Measurements from ENCODE around the gene TFF2.
A peak's percentile ranks its signal among the peaks of the same experiment; 100 is the strongest.

TFF2 gene

DNA sequence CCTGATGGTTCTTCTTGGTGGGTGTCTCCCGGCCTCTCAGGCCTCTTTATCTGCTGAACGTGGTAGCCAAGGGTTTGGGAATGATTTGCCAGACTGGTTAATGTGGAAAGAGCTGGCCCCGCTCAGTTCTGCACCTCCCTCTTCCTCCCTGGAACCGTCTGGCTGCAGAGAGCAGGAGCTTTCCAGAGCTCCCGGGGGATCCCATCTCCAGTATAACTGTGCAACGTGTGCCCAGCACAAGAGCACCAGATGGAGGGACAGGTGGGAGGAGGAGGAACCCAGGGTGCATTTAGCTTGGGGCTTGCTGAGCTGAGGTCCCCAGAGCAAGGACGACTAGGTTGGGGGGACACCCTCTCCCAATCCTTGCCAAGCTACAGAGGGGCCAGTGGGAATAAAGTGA lies 10.5 kb upstream of the TFF2 start:
- no peak overlapping the region for H2AK5ac ChIP-seq (ENCODE audit: low read length)
- H3K79me2 ChIP-seq (ENCODE audit: control insufficient read depth, insufficient read depth, low read length), result no peaks in the 10 kb centered on the region
- H3K4ac ChIP-seq (ENCODE audit: low read depth, low read length), result no peak overlapping the region
- H3K27me3 ChIP-seq (ENCODE audit: insufficient read depth, low read length, poor library complexity), result no peaks in the 10 kb centered on the region
- no peak overlapping the region for H3K18ac ChIP-seq (ENCODE audit: low read length)
- DNase-seq, result no peak
- no peak overlapping the region for H3K56ac ChIP-seq (ENCODE audit: low read length)
- no peak overlapping the region for H2BK120ac ChIP-seq (ENCODE audit: low read depth, low read length)
- H3K4me2 ChIP-seq (ENCODE audit: low read length), result no peak overlapping the region
- no peak overlapping the region for H2BK5ac ChIP-seq (ENCODE audit: low read length)
- WGBS (ENCODE audit: extremely low coverage, insufficient coverage, low lambda C conversion rate), result no CpG with 5 or more reads among the region's 7 CpGs
- no peak overlapping the region for H4K5ac ChIP-seq (ENCODE audit: low read length)
- H3K36me3 ChIP-seq (ENCODE audit: control insufficient read depth, insufficient read depth, low read length), result no peaks in the 10 kb centered on the region
- no peak overlapping the region for H3K9ac ChIP-seq (ENCODE audit: low read length)
- no peaks in the 10 kb centered on the region for H3K79me1 ChIP-seq (ENCODE audit: low read length)
- H3K27ac ChIP-seq (ENCODE audit: low read depth, low read length), result no peak overlapping the region
- H2BK15ac ChIP-seq (replicated peaks; ENCODE audit: low read depth), result no peak overlapping the region
- H4K8ac ChIP-seq (ENCODE audit: low read depth, low read length), result no peak overlapping the region
- H3K4me1 ChIP-seq (ENCODE audit: control insufficient read depth, low read depth, low read length), result no peaks in the 10 kb centered on the region
- no peak overlapping the region for H3K23ac ChIP-seq (ENCODE audit: low read length)
- H3K4me3 ChIP-seq (ENCODE audit: low read length), result no peak overlapping the region

DNA sequence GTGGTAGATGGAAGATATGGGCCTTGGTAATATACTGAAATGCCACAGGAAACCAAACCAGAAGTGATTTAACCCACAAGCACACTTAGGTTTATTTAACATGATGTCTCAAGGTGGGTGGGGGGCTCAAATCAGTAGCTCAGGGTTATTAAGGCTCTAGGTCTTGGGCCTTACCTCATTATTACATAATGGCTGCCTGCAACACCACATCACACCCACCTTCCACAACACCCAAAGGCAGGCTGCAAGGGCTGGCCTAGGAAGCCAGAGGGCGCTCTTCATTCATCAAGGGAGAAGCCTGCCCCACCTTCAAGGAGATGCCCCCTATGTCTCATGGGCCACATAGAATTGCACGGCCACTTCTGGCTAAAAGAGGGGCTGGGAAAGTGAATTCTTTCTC lies 9.5 kb upstream of the TFF2 start:
- no peak overlapping the region for H3K18ac ChIP-seq (ENCODE audit: low read length)
- no peak overlapping the region for H4K8ac ChIP-seq (ENCODE audit: low read depth, low read length)
- H3K4me1 ChIP-seq (ENCODE audit: control insufficient read depth, low read depth, low read length), result no peaks in the 10 kb centered on the region
- H3K27ac ChIP-seq (ENCODE audit: low read depth, low read length), result no peak overlapping the region
- no peak overlapping the region for H2BK5ac ChIP-seq (ENCODE audit: low read length)
- no peak overlapping the region for H2AK5ac ChIP-seq (ENCODE audit: low read length)
- no peak overlapping the region for H2BK15ac ChIP-seq (replicated peaks; ENCODE audit: low read depth)
- H3K36me3 ChIP-seq (ENCODE audit: control insufficient read depth, insufficient read depth, low read length), result no peaks in the 10 kb centered on the region
- H4K5ac ChIP-seq (ENCODE audit: low read length), result no peak overlapping the region
- no peaks in the 10 kb centered on the region for H3K79me1 ChIP-seq (ENCODE audit: low read length)
- no peak overlapping the region for H3K4me2 ChIP-seq (ENCODE audit: low read length)
- no CpG with 5 or more reads among the region's 2 CpGs for whole genome bisulfite sequencing (ENCODE audit: extremely low coverage, insufficient coverage, low lambda C conversion rate)
- no peak overlapping the region for H3K4ac ChIP-seq (ENCODE audit: low read depth, low read length)
- no peak overlapping the region for H3K56ac ChIP-seq (ENCODE audit: low read length)
- H2BK120ac ChIP-seq (ENCODE audit: low read depth, low read length), result no peak overlapping the region
- no peaks in the 10 kb centered on the region for H3K27me3 ChIP-seq (ENCODE audit: insufficient read depth, low read length, poor library complexity)
- no peak overlapping the region for H3K23ac ChIP-seq (ENCODE audit: low read length)
- no peak overlapping the region for H3K4me3 ChIP-seq (ENCODE audit: low read length)
- peak; percentile 36 for DNase-seq
- no peaks in the 10 kb centered on the region for H3K79me2 ChIP-seq (ENCODE audit: control insufficient read depth, insufficient read depth, low read length)
- H3K9ac ChIP-seq (ENCODE audit: low read length), result no peak overlapping the region

DNA sequence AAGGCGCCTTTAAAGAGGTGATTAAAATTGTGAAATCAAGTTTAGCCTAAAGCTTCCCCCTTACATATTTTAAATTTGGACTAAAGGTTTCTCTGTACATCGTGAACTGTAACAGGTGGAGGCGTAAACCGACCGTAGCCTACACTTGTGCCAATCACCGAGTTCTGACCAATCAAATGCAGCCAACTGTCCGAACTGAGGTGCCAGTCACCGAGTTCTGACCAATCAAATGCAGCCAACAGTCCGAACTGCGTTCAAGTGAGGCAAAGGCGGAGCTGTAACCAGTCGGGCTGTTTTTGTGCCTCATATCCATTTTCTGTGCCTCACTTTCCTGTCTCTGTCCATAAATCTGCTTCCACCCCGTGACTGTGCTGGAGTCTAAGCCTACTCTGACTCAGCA lies 8.1 kb upstream of the TFF2 start:
- Histone ChIP-seq H2BK15ac (replicated peaks; ENCODE audit: low read depth) (no peak overlapping the region), H2AK5ac (ENCODE audit: low read length) (no peak overlapping the region), H3K27ac (ENCODE audit: low read depth, low read length) (no peak overlapping the region), H2BK120ac (ENCODE audit: low read depth, low read length) (no peak overlapping the region), H4K5ac (ENCODE audit: low read length) (no peak overlapping the region), H3K79me1 (ENCODE audit: low read length) (no peaks in the 10 kb centered on the region), H3K79me2 (ENCODE audit: control insufficient read depth, insufficient read depth, low read length) (no peaks in the 10 kb centered on the region), H3K4ac (ENCODE audit: low read depth, low read length) (no peak overlapping the region), H3K18ac (ENCODE audit: low read length) (no peak overlapping the region), H3K27me3 (ENCODE audit: insufficient read depth, low read length, poor library complexity) (no peaks in the 10 kb centered on the region), H3K4me1 (ENCODE audit: control insufficient read depth, low read depth, low read length) (no peaks in the 10 kb centered on the region), H3K4me3 (ENCODE audit: low read length) (no peak overlapping the region), H3K23ac (ENCODE audit: low read length) (no peak overlapping the region), H3K9ac (ENCODE audit: low read length) (no peak overlapping the region), H2BK5ac (ENCODE audit: low read length) (no peak overlapping the region), H3K4me2 (ENCODE audit: low read length) (no peak overlapping the region), H3K56ac (ENCODE audit: low read length) (no peak overlapping the region), H4K8ac (ENCODE audit: low read depth, low read length) (no peak overlapping the region), H3K36me3 (ENCODE audit: control insufficient read depth, insufficient read depth, low read length) (no peaks in the 10 kb centered on the region)
- no peak for DNase-seq
- WGBS (ENCODE audit: extremely low coverage, insufficient coverage, low lambda C conversion rate), result no CpG with 5 or more reads among the region's 13 CpGs

DNA sequence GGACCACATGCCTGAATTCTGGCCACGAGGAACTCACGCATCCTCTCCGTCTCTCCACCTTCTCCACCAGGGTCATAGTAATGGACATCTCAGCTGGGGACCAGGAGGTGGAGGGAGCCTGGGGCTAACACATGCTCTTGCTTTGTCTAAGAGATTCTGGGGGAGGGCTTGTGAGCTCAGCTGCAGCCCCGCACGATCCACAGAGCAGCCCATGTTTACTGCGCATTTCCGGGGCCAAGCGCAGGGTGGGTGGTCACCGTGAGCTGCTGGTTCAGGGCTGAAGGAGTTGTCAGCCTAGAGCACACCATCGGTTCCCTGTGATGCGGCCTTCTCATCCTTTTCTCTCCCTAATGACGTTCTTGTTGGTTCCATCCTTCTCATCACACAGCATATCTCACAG lies 7.5 kb upstream of the TFF2 start:
- no peak overlapping the region for H3K4ac ChIP-seq (ENCODE audit: low read depth, low read length)
- no peak for DNase-seq
- H2BK5ac ChIP-seq (ENCODE audit: low read length), result no peak overlapping the region
- no peak overlapping the region for H2AK5ac ChIP-seq (ENCODE audit: low read length)
- no peaks in the 10 kb centered on the region for H3K27me3 ChIP-seq (ENCODE audit: insufficient read depth, low read length, poor library complexity)
- no peak overlapping the region for H3K4me3 ChIP-seq (ENCODE audit: low read length)
- WGBS (ENCODE audit: extremely low coverage, insufficient coverage, low lambda C conversion rate), result no CpG with 5 or more reads among the region's 12 CpGs
- H3K36me3 ChIP-seq (ENCODE audit: control insufficient read depth, insufficient read depth, low read length), result no peaks in the 10 kb centered on the region
- H2BK120ac ChIP-seq (ENCODE audit: low read depth, low read length), result no peak overlapping the region
- no peak overlapping the region for H3K23ac ChIP-seq (ENCODE audit: low read length)
- H4K8ac ChIP-seq (ENCODE audit: low read depth, low read length), result no peak overlapping the region
- no peak overlapping the region for H3K4me2 ChIP-seq (ENCODE audit: low read length)
- no peaks in the 10 kb centered on the region for H3K4me1 ChIP-seq (ENCODE audit: control insufficient read depth, low read depth, low read length)
- no peak overlapping the region for H3K27ac ChIP-seq (ENCODE audit: low read depth, low read length)
- no peaks in the 10 kb centered on the region for H3K79me1 ChIP-seq (ENCODE audit: low read length)
- H2BK15ac ChIP-seq (replicated peaks; ENCODE audit: low read depth), result no peak overlapping the region
- no peak overlapping the region for H4K5ac ChIP-seq (ENCODE audit: low read length)
- H3K79me2 ChIP-seq (ENCODE audit: control insufficient read depth, insufficient read depth, low read length), result no peaks in the 10 kb centered on the region
- no peak overlapping the region for H3K56ac ChIP-seq (ENCODE audit: low read length)
- no peak overlapping the region for H3K9ac ChIP-seq (ENCODE audit: low read length)
- no peak overlapping the region for H3K18ac ChIP-seq (ENCODE audit: low read length)

DNA sequence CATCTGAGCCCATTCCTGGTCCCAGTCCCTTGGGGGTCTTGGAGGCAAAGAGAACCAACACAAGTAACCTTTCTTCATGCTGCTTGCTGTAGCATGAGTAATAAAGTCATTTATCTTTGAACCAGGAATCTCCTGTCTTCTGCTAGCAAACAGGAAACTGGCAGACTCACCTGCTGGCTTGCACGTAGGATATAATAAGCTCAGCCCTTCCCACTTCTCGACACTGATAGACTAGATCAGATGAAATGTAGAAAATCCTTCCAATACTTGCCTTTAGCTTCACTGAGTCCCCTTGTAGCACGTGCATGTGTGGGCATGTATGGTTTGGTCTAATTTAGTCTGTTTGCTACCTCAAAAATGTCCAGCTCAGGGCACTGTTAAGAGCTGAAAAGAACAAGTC lies 6.5 kb upstream of the TFF2 start:
- no peak overlapping the region for H3K9ac ChIP-seq (ENCODE audit: low read length)
- no peak overlapping the region for H3K23ac ChIP-seq (ENCODE audit: low read length)
- H3K27me3 ChIP-seq (ENCODE audit: insufficient read depth, low read length, poor library complexity), result no peaks in the 10 kb centered on the region
- H4K8ac ChIP-seq (ENCODE audit: low read depth, low read length), result no peak overlapping the region
- H3K4me2 ChIP-seq (ENCODE audit: low read length), result no peak overlapping the region
- no peaks in the 10 kb centered on the region for H3K79me2 ChIP-seq (ENCODE audit: control insufficient read depth, insufficient read depth, low read length)
- no peaks in the 10 kb centered on the region for H3K36me3 ChIP-seq (ENCODE audit: control insufficient read depth, insufficient read depth, low read length)
- no peak overlapping the region for H2AK5ac ChIP-seq (ENCODE audit: low read length)
- H2BK5ac ChIP-seq (ENCODE audit: low read length), result no peak overlapping the region
- no CpG with 5 or more reads among the region's 3 CpGs for WGBS (ENCODE audit: extremely low coverage, insufficient coverage, low lambda C conversion rate)
- H4K5ac ChIP-seq (ENCODE audit: low read length), result no peak overlapping the region
- H2BK120ac ChIP-seq (ENCODE audit: low read depth, low read length), result no peak overlapping the region
- no peak overlapping the region for H3K18ac ChIP-seq (ENCODE audit: low read length)
- no peaks in the 10 kb centered on the region for H3K79me1 ChIP-seq (ENCODE audit: low read length)
- no peak overlapping the region for H3K4me3 ChIP-seq (ENCODE audit: low read length)
- no peak overlapping the region for H3K4ac ChIP-seq (ENCODE audit: low read depth, low read length)
- H3K56ac ChIP-seq (ENCODE audit: low read length), result no peak overlapping the region
- H3K4me1 ChIP-seq (ENCODE audit: control insufficient read depth, low read depth, low read length), result no peaks in the 10 kb centered on the region
- no peak for DNase-seq
- H3K27ac ChIP-seq (ENCODE audit: low read depth, low read length), result no peak overlapping the region
- no peak overlapping the region for H2BK15ac ChIP-seq (replicated peaks; ENCODE audit: low read depth)

DNA sequence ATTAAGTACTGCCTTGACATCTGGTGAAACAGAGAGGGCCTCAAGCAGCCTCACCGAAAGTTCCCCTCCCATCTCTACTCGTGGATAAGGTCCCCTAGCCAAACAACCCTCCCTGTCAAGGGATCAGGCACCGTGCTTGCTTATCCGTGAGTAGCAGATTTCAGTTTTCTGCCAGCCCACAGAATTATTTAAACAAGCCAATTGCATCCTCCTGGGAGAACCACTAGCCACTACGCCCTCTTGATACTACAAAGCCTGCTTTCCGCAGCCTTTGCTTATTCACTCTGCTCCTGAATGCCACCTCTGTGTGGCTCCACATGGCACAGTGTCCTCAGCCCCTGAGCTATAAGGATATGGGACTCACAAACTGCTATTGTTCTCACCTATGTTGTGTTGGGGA lies 5.9 kb upstream of the TFF2 start:
- Histone ChIP-seq H2AK5ac (ENCODE audit: low read length) (no peak overlapping the region), H3K4me1 (ENCODE audit: control insufficient read depth, low read depth, low read length) (no peaks in the 10 kb centered on the region)
- no peak for DNase-seq

More for the DNA sequence above, 5.9 kb upstream of the TFF2 start:
- H2BK120ac ChIP-seq (ENCODE audit: low read depth, low read length), result no peak overlapping the region
- no peak overlapping the region for H3K18ac ChIP-seq (ENCODE audit: low read length)
- H3K56ac ChIP-seq (ENCODE audit: low read length), result no peak overlapping the region
- no peak overlapping the region for H3K4ac ChIP-seq (ENCODE audit: low read depth, low read length)
- no peak overlapping the region for H4K8ac ChIP-seq (ENCODE audit: low read depth, low read length)
- H3K36me3 ChIP-seq (ENCODE audit: control insufficient read depth, insufficient read depth, low read length), result no peaks in the 10 kb centered on the region
- H3K4me2 ChIP-seq (ENCODE audit: low read length), result no peak overlapping the region
- H3K23ac ChIP-seq (ENCODE audit: low read length), result no peak overlapping the region
- WGBS (ENCODE audit: extremely low coverage, insufficient coverage, low lambda C conversion rate), result no CpG with 5 or more reads among the region's 6 CpGs
- H3K27ac ChIP-seq (ENCODE audit: low read depth, low read length), result no peak overlapping the region
- H2BK5ac ChIP-seq (ENCODE audit: low read length), result no peak overlapping the region
- no peaks in the 10 kb centered on the region for H3K79me2 ChIP-seq (ENCODE audit: control insufficient read depth, insufficient read depth, low read length)
- no peak overlapping the region for H3K9ac ChIP-seq (ENCODE audit: low read length)
- H2BK15ac ChIP-seq (replicated peaks; ENCODE audit: low read depth), result no peak overlapping the region
- no peaks in the 10 kb centered on the region for H3K79me1 ChIP-seq (ENCODE audit: low read length)
- no peak overlapping the region for H3K4me3 ChIP-seq (ENCODE audit: low read length)
- H4K5ac ChIP-seq (ENCODE audit: low read length), result no peak overlapping the region
- H3K27me3 ChIP-seq (ENCODE audit: insufficient read depth, low read length, poor library complexity), result no peaks in the 10 kb centered on the region
